GM21515 (cell line): Measurements from ENCODE around the gene KLK6.

Experiments used
- ATAC-seq: cut with Tn5 transposase; IDR thresholded peaks from one replicate; pipeline ENCODE4 v1.9.1; 2021; ENCODE audit not compliant: unreplicated experiment

Gene KLK6

DNA sequence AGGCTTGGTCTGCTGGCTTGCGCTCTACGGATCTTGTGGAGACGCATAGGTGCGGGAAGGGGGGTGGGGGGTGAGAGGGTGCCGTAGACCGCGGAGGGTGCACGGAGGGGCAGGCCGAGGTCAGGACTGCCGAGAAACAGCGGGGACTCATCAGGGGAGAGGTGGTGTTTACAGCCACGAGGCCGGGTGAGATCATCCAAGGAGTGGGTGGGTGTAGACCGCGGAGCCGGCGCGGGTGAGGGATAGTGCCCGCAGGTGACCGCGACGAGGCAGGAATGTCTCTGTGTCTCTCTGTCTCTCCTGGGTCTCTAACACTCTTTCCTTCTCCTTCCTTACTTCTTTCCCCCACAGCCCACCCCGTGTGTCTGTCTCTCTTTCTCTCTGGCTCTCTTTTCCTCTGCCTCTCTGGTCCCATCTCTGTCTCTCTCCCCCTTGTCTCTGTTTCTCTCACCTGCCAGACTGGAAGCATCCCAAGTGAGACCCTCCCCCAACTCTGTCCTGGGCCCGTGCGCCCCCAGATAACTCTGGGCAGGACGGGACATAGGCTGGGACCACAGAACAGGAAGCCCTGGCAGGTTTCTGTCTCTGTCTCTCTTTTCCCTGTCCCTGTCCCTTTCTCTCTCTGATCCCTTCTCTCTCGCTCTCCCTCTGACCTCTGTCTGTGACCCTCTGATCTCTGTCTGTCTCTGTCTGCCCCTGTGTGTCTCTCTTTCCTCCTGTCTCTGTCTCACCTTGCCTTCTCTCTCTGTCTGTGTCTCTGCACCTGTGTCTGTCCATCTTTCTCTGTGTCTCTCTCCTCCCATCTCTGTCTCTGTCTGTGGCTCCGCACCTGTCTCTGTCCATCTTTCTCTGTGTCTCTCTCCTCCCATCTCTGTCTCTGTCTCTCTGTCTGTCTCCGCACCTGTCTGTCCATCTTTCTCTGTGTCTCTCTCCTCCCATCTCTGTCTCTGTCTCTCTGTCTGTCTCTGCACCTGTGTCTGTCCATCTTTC lies 56.4 kb downstream of the KLK6 start:
- no peak for ATAC-seq

DNA sequence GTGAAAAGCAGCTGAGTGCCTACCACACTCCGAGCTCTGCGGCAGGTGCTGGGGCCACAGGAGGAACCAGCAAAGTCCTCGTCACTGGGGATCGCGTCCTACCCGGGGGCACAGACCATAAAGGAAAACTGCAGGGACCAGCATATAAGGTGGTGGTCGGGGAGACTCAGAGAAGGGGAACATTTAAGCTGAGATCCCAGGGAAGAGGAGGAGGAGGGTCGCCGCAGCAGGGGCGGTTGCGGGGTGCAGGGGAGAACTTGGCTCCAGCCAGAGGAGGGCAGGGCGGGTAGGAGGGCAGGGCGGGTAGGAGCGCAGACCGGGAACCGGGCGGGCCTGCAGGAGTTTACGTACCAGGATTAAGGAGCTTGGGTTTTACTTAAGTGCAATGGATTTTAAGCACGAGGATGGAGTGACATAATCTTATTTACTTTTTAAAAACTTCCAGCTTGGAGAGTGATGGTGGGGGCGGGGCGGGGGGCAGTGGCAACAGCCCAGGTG lies 57.2 kb downstream of the KLK6 start:
- no peak for ATAC-seq

DNA sequence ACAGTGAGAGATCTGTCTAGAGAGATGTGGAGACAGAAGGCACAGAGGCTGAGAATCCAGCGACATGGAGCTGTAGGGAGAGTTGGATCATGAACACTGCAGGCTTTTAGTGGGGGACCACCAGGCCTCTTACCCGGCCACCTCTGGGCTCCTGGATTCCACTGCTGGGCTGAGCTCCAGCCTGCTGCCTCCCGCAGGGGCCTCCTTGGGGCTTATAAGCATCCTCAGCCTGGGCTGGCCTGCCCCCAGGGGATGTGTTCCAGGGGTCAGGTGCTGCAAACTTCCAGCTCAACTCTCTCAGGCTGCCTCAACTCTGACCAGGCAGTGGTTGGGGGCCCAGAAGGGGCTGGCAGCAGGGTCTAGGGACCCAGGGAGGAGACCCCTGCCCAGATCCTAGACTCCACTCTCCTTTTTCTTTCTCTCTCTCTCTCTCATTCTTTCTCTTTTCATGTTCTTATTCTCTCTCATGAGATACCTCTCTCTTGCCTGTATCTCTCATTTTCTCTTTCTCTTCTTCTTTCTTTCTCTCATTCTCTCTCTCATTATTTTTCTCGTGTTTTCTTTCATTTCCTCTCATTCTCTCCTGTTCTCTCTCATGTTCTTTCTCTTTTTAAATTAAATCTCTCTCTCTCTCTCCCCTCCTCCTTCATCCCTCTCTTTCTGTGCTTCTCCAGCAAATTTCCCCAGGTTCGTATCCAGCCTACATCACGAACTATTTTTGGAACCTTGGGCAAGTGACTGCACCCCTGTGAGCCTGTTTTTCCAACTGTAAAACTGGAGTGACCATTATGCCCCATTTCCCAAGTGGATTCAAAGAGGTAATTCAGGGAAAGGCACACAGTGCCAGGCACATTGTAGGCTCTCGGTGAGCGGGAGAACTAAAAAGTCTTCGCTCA lies 57.9 kb downstream of the KLK6 start, which contains the start of gene KLK4:
Gene KLK4 (minus strand): TSS at position 190 of the 896 bp plus-strand sequence. CDS start 657 bp downstream, outside the sequence.
- ATAC-seq = no peak

DNA sequence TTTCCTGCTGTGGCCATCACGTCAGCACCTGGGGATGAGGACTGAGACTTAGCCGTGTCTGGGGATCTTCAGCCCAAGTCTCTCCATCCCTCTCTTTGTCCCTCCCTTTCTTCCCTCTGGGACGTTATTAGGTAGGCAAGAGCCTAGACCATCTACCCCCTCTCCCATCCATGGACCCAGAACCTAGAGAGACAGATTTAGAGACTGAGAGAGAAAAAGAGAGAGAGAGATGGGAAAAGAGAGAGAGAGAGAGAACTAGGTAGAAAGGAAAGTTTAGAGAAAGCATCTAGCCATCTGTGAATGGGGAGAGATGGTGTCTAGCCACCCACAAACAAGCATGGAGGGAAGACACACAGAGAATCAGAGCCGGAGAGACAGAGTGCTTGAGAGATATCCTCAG lies 58.7 kb downstream of the KLK6 start:
- ATAC-seq = no peak

DNA sequence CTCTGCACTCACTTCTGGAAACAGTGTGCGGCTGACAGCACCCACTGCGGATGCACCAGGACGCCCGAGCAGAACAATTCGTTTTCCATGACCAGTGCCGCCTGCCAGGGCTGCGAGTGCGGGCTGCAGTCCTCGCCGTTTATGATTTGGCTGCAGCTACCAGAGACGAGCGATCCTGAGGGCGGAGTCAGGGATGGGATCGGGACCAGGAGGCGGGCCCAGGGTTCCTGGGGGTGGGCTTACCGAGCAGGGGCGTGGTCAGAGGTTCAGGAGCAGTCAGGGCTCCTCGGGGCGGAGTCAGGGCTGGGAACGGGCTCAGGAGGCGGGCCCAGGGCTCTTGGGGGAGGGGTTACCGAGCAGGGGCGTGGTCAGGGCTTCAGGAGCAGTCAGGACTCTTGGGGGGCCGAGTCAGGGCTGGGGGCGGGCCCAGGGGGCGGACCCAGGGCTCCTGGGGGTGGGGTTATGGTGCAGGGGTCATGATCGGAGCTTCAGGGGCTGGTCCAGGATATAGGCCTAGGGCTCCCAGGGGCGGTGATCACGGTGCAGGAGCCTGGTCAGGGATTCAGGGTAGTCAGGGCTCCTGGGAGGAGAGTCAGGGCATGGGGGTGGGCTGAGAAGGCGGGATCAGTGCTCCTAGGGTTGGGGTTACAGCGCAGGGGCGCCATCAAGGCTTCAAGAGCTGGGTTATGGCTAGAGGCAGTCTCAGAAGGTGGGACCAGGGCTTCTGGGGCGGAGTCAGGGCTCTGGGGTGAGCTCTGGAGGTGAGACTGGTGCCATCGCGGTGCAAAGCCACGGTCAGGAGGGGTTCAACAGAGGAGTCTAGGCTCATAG lies 59.9 kb downstream of the KLK6 start:
- ATAC-seq = no peak
